GM21515 (cell line): ENCODE results near the gene CH25H.
A peak's percentile ranks its signal among the peaks of the same experiment; 100 is the strongest.
"Not testable (repeated sequence)": the region's sequence is repeated elsewhere in the genome, so short reads cannot be mapped to it uniquely, and the experiment has no call there.

Source experiments
- ATAC-seq: cut with Tn5 transposase; IDR thresholded peaks from one replicate; pipeline ENCODE4 v1.9.1; 2021; ENCODE audit not compliant: unreplicated experiment

The CH25H gene

GRCh38 chr10:89203237-89203636 lies 3.9 kb downstream of the CH25H start:
- no peak for ATAC-seq

- ATAC-seq, result no peak
Measured at GRCh38 chr10:89202033-89202425, 5.1 kb downstream of the CH25H start.

- no peak for ATAC-seq
Measured at GRCh38 chr10:89201345-89202032, 5.6 kb downstream of the CH25H start.

GRCh38 chr10:89197473-89197872 lies 9.6 kb downstream of the CH25H start:
- no peak for ATAC-seq

GRCh38 chr10:89191301-89191700 lies 15.8 kb downstream of the CH25H start:
- not testable (repeated sequence) for ATAC-seq

GRCh38 chr10:89189211-89189734 lies 17.8 kb downstream of the CH25H start:
- no peak for ATAC-seq

GRCh38 chr10:89185658-89186057 lies 21.5 kb downstream of the CH25H start:
- ATAC-seq, result no peak

- no peak for ATAC-seq
Measured at GRCh38 chr10:89184638-89185037, 22.5 kb downstream of the CH25H start.

- no peak for ATAC-seq
Measured at GRCh38 chr10:89183571-89183970, 23.5 kb downstream of the CH25H start.

- no peak for ATAC-seq
Measured at GRCh38 chr10:89182894-89183293, 24.2 kb downstream of the CH25H start.

GRCh38 chr10:89175816-89176215 lies 31.3 kb downstream of the CH25H start:
- ATAC-seq, result no peak

GRCh38 chr10:89173075-89173474 lies 34.0 kb downstream of the CH25H start:
- ATAC-seq, result no peak

GRCh38 chr10:89171996-89172395 lies 35.1 kb downstream of the CH25H start:
- ATAC-seq, result no peak

GRCh38 chr10:89171263-89171872 lies 35.7 kb downstream of the CH25H start:
- no peak for ATAC-seq

GRCh38 chr10:89168354-89168900 lies 38.7 kb downstream of the CH25H start:
- not testable (repeated sequence) for ATAC-seq

- no peak for ATAC-seq
Measured at GRCh38 chr10:89167915-89168314, 39.2 kb downstream of the CH25H start.

- ATAC-seq, result no peak
Measured at GRCh38 chr10:89165923-89166322, 41.2 kb downstream of the CH25H start.

- ATAC-seq, result no peak
Measured at GRCh38 chr10:89164920-89165319, 42.2 kb downstream of the CH25H start.

GRCh38 chr10:89164080-89164479 lies 43.0 kb downstream of the CH25H start:
- peak; percentile 9 for ATAC-seq

GRCh38 chr10:89163265-89163995 lies 43.7 kb downstream of the CH25H start:
- ATAC-seq, result peak; percentile 98

GRCh38 chr10:89162596-89162995 lies 44.5 kb downstream of the CH25H start:
- no peak for ATAC-seq

GRCh38 chr10:89160339-89160738 lies 46.8 kb downstream of the CH25H start:
- ATAC-seq, result no peak
